H9 (cell line): ENCODE data around the gene COP1. TPM values are rescaled to one million over a fixed set of nuclear protein-coding genes. Genes with fewer than 3 reads are reported as not detected.

Source experiments
- DNase-seq: peaks from one replicate; pipeline ENCODE4 v3.0.0-alpha.2; 2017
- H2AFZ ChIP-seq: one replicate; pipeline ENCODE4 v1.6.1; 2013; ENCODE audit warnings: mild to moderate bottlenecking, low read length, control low read depth, moderate library complexity
- H2AK5ac ChIP-seq: 2 replicates; pipeline ENCODE4 v1.6.1; 2013; ENCODE audit warnings: low read length, control low read depth, mixed read lengths; ENCODE audit not compliant: insufficient read length
- H2BK120ac ChIP-seq: one replicate; pipeline ENCODE4 v1.6.1; 2013; ENCODE audit warnings: low read depth, mild to moderate bottlenecking, low read length, control low read depth, inconsistent platforms; ENCODE audit not compliant: poor library complexity, severe bottlenecking
- H2BK12ac ChIP-seq: 2 replicates; pipeline ENCODE4 v1.6.1; 2013; ENCODE audit warnings: low read length, control low read depth, mixed read lengths, low read depth; ENCODE audit not compliant: insufficient read length
- H2BK15ac ChIP-seq: 2 replicates; pipeline ENCODE4 v1.6.1; 2013; ENCODE audit warnings: low read depth, low read length, control low read depth
- H2BK20ac ChIP-seq: one replicate; pipeline ENCODE4 v1.6.1; 2013; ENCODE audit warnings: low read depth, mild to moderate bottlenecking, low read length, control low read depth, inconsistent platforms; ENCODE audit not compliant: poor library complexity, severe bottlenecking
- H2BK5ac ChIP-seq: 2 replicates; pipeline ENCODE4 v1.6.1; 2013; ENCODE audit warnings: low read length, control low read depth, mixed read lengths; ENCODE audit not compliant: insufficient read length
- H3K14ac ChIP-seq: 2 replicates; pipeline ENCODE4 v1.6.1; 2013; ENCODE audit warnings: low read length, control low read depth; ENCODE audit not compliant: insufficient read depth
- H3K18ac ChIP-seq: 2 replicates; pipeline ENCODE4 v1.6.1; 2013; ENCODE audit warnings: low read depth, mild to moderate bottlenecking, mixed read lengths, low read length, control low read depth; ENCODE audit not compliant: insufficient read length
- H3K23ac ChIP-seq: 2 replicates; pipeline ENCODE4 v1.6.1; 2013; ENCODE audit warnings: low read length, control low read depth, mixed read lengths, low read depth; ENCODE audit not compliant: insufficient read length
- H3K23me2 ChIP-seq: 2 replicates; pipeline ENCODE4 v1.6.1; 2013; ENCODE audit warnings: low read depth, mild to moderate bottlenecking, mixed read lengths, low read length, control low read depth; ENCODE audit not compliant: insufficient read length, poor library complexity, severe bottlenecking
- H3K27ac ChIP-seq: 2 replicates; pipeline ENCODE4 v1.5.1; 2013; ENCODE audit warnings: low read length, control low read depth, mixed read lengths, low read depth; ENCODE audit not compliant: insufficient read length
- H3K27me3 ChIP-seq: 2 replicates; pipeline ENCODE4 v1.6.1; 2013; ENCODE audit warnings: low read length, control low read depth, inconsistent platforms; ENCODE audit not compliant: insufficient read depth
- H3K4ac ChIP-seq: 2 replicates; pipeline ENCODE4 v1.6.1; 2013; ENCODE audit warnings: low read depth, mild to moderate bottlenecking, control low read depth, inconsistent platforms, low read length, moderate library complexity
- H3K4me1 ChIP-seq: 2 replicates; pipeline ENCODE4 v1.6.1; 2013; ENCODE audit warnings: low read length, control low read depth, inconsistent platforms; ENCODE audit not compliant: insufficient read depth
- H3K4me2 ChIP-seq: 2 replicates; pipeline ENCODE4 v1.6.1; 2013; ENCODE audit warnings: low read length, control low read depth, mixed read lengths; ENCODE audit not compliant: insufficient read length, insufficient read depth
- H3K56ac ChIP-seq: 2 replicates; pipeline ENCODE4 v1.6.1; 2013; ENCODE audit warnings: low read depth, mild to moderate bottlenecking, mixed read lengths, low read length, control low read depth; ENCODE audit not compliant: insufficient read length
- H3K79me1 ChIP-seq: 2 replicates; pipeline ENCODE4 v1.6.1; 2013; ENCODE audit warnings: low read depth, mild to moderate bottlenecking, moderate library complexity, low read length, control low read depth, inconsistent platforms; ENCODE audit not compliant: insufficient read depth, poor library complexity, severe bottlenecking
- H3K79me2 ChIP-seq: 2 replicates; pipeline ENCODE4 v1.6.1; 2013; ENCODE audit warnings: low read length, control low read depth, inconsistent platforms; ENCODE audit not compliant: insufficient read depth
- H3K9ac ChIP-seq: 2 replicates; pipeline ENCODE4 v1.6.1; 2013; ENCODE audit warnings: low read length, control low read depth, mixed read lengths; ENCODE audit not compliant: insufficient read length; ENCODE audit errors: extremely low read depth
- H3K9me3 ChIP-seq: one replicate; pipeline ENCODE4 v1.6.1; 2013; ENCODE audit warnings: low read depth, low read length, inconsistent platforms; ENCODE audit not compliant: control insufficient read depth
- H3T11ph ChIP-seq: one replicate; pipeline ENCODE4 v1.6.1; 2013; ENCODE audit warnings: mild to moderate bottlenecking, low read length, control low read depth, inconsistent platforms
- H4K20me1 ChIP-seq: one replicate; pipeline ENCODE4 v1.6.1; 2013; ENCODE audit not compliant: control insufficient read depth, insufficient read length, insufficient read depth
- H4K5ac ChIP-seq: 2 replicates; pipeline ENCODE4 v1.6.1; 2013; ENCODE audit warnings: low read depth, mild to moderate bottlenecking, mixed read lengths, low read length, control low read depth; ENCODE audit not compliant: insufficient read length
- H4K8ac ChIP-seq: replicated peaks from 2 replicates; pipeline ENCODE4 v1.6.1; 2013; ENCODE audit warnings: low read length, control low read depth, mixed read lengths, low read depth; ENCODE audit not compliant: insufficient read length
- H4K91ac ChIP-seq: 2 replicates; pipeline ENCODE4 v1.6.1; 2013; ENCODE audit warnings: low read depth, mild to moderate bottlenecking, moderate library complexity, mixed read lengths, low read length, control low read depth; ENCODE audit not compliant: insufficient read length
- H3K27ac Mint-ChIP-seq, 3 experiments: 2 replicates in 2 of 3; 3 replicates in 1 of 3; pipeline ENCODE4 v1.8.0; 2020 to 2021; ENCODE audit warnings: mixed read lengths in 3 of 3, mild to moderate bottlenecking in 1 of 3, moderate library complexity in 1 of 3
- H3K27me3 Mint-ChIP-seq: 2 replicates; pipeline ENCODE4 v1.8.0; 2021; ENCODE audit warnings: low read depth, mild to moderate bottlenecking, moderate library complexity, mixed read lengths
- H3K36me3 Mint-ChIP-seq, 3 experiments: 2 replicates in 2 of 3; 3 replicates in 1 of 3; pipeline ENCODE4 v1.8.0; 2020 to 2021; ENCODE audit warnings: low read depth in 3 of 3, mixed read lengths in 3 of 3; ENCODE audit not compliant: insufficient read depth in 1 of 3
- H3K4me1 Mint-ChIP-seq, 2 experiments: 2 replicates each; pipeline ENCODE4 v1.8.0; 2020; ENCODE audit warnings: mixed read lengths in 2 of 2
- H3K4me3 Mint-ChIP-seq, 2 experiments: 2 replicates in 1 of 2; 3 replicates in 1 of 2; pipeline ENCODE4 v1.8.0; 2020 to 2021; ENCODE audit warnings: mild to moderate bottlenecking in 2 of 2, mixed read lengths in 2 of 2, moderate library complexity in 1 of 2
- H3K9me3 Mint-ChIP-seq, 2 experiments: 2 replicates in 1 of 2; 3 replicates in 1 of 2; pipeline ENCODE4 v1.8.0; 2020; ENCODE audit warnings: mild to moderate bottlenecking in 2 of 2, mixed read lengths in 2 of 2, moderate library complexity in 1 of 2
- CTCF ChIP-seq: fragments of 200-600 bp; sonication (generic); conservative IDR thresholded peaks from 3 replicates; pipeline ENCODE4 v1.8.0; 2021; ENCODE audit warnings: antibody characterized with exemption, mild to moderate bottlenecking
- WGBS: extraction: QIAGEN DNeasy Blood & Tissue Kit; methylation state at CpG from one replicate; pipeline ENCODE4 v1.1.7; 2013; ENCODE audit warnings: missing lambda C conversion rate, low lambda C conversion rate, mixed read lengths; ENCODE audit not compliant: insufficient read length; ENCODE audit errors: extremely low coverage; 5-methylcytosine and 5-hydroxymethylcytosine counted together
- total RNA-seq: library from RNA; stranded (reverse); gene quantifications from 2 replicates; pipeline ENCODE4 v1.2.1, GENCODE V29; 2021

Gene COP1
- total RNA-seq, 1 experiment from 2014 or later: 41.3 TPM

- H3K23ac ChIP-seq: no peak overlapping the region
- H2BK12ac ChIP-seq: no peak overlapping the region
- H3K4me3 Mint-ChIP-seq: no peak overlapping the region
- no peaks in the 10 kb centered on the region for H3K79me1 ChIP-seq
- H3K4me1 ChIP-seq: no peaks in the 10 kb centered on the region
- H2AFZ ChIP-seq: no peak overlapping the region
- H3K4ac ChIP-seq: no peak overlapping the region
- H3K36me3 Mint-ChIP-seq: peaks cover 8 to 38% (median 9%) of the 10 kb centered on the region in 3 experiments; a peak in 6 of 7 replicates
- H3K27ac ChIP-seq: no peak overlapping the region
- no peak for DNase-seq
- no peak overlapping the region for H2AK5ac ChIP-seq
- H3K79me2 ChIP-seq: no peaks in the 10 kb centered on the region
- H4K5ac ChIP-seq: no peak overlapping the region
- no peak overlapping the region for H3T11ph ChIP-seq
- no peak overlapping the region for H3K14ac ChIP-seq
- no CpG with 5 or more reads among the region's 4 CpGs for WGBS
- no peak overlapping the region for H2BK5ac ChIP-seq
- H2BK15ac ChIP-seq: no peak overlapping the region
- TF ChIP-seq CTCF: no peak
- no peaks in the 10 kb centered on the region; a peak in 1 of 5 replicates for H3K9me3 Mint-ChIP-seq
- H2BK120ac ChIP-seq: no peak overlapping the region
- H2BK20ac ChIP-seq: no peak overlapping the region
- H3K4me2 ChIP-seq: no peak overlapping the region
- no peak overlapping the region for H3K27ac Mint-ChIP-seq
- no peak overlapping the region for H4K91ac ChIP-seq
- H3K23me2 ChIP-seq: no peaks in the 10 kb centered on the region
- no peaks in the 10 kb centered on the region for H3K27me3 ChIP-seq
- no peak overlapping the region for H3K18ac ChIP-seq
- H3K56ac ChIP-seq: no peak overlapping the region
- H4K20me1 ChIP-seq: no peaks in the 10 kb centered on the region
- H3K4me1 Mint-ChIP-seq: no peaks in the 10 kb centered on the region
- H3K27me3 Mint-ChIP-seq: no peaks in the 10 kb centered on the region
- H4K8ac ChIP-seq: no peak overlapping the region
- H3K9ac ChIP-seq: no peak overlapping the region
- H3K9me3 ChIP-seq: no peaks in the 10 kb centered on the region
These were observed 84.8 kb downstream of the COP1 start for GRCh38 chr1:176122282-176122681.
